OCI-LY3 (cell line): Measurements from ENCODE around the gene SLC39A6.

ENCODE experiments used
- EZH2phosphoT487 ChIP-seq: fragments of 200-600 bp; shearing (Covaris generic); IDR thresholded peaks from 2 replicates; pipeline ENCODE4 v1.6.1; 2018; ENCODE audit warnings: antibody characterized with exemption, mixed run types, low read depth
- TF ChIP-seq, protein P1 (sequence below): fragments of 200-600, 300-600 bp; sonication (generic); IDR thresholded peaks from 2 replicates; pipeline ENCODE4 v1.5.1; 2014; ENCODE audit warnings: antibody characterized with exemption, low read length, low read depth

DNA sequence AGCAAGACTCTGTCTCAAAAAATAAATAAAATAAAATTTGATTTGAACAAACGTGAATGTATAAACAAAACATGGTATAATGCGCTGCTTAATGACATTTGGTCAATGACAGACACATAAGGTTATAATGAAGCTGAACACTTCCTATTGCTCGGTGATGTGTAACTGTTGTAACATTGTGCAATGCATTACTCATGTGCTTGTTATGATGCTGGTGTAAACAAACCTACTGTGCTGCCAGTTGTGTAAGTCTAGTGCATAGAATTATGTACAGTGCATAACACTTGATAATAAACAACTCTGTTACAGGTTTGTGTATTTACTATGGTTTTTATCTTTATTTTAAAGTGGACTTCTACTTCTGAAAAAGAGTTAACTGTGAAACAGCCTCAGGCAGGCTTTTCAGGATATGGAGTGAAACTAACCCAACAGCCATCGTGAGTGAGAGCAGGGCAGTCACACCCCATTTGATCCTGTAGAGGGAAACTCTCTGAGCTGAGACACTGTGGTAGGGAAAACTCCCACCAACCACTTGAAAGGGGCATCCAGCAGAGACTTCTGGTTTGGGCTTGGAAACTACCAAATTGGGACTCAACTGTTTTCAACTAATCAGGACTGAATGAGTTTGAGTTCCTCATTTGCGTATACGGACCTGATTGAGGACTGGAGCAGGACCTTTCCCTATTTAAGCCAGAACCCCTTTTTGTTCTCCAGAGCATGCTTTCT is 53.1 kb downstream of the SLC39A6 start:
- TF ChIP-seq, protein P1, sequence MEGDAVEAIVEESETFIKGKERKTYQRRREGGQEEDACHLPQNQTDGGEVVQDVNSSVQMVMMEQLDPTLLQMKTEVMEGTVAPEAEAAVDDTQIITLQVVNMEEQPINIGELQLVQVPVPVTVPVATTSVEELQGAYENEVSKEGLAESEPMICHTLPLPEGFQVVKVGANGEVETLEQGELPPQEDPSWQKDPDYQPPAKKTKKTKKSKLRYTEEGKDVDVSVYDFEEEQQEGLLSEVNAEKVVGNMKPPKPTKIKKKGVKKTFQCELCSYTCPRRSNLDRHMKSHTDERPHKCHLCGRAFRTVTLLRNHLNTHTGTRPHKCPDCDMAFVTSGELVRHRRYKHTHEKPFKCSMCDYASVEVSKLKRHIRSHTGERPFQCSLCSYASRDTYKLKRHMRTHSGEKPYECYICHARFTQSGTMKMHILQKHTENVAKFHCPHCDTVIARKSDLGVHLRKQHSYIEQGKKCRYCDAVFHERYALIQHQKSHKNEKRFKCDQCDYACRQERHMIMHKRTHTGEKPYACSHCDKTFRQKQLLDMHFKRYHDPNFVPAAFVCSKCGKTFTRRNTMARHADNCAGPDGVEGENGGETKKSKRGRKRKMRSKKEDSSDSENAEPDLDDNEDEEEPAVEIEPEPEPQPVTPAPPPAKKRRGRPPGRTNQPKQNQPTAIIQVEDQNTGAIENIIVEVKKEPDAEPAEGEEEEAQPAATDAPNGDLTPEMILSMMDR: no peak
- no peak for TF ChIP-seq EZH2phosphoT487
